ENCODE results near the gene SMG6.

GRCh38 chr17:2227025-2227699, 76.4 kb downstream of the SMG6 start:
- no peak for TF ChIP-seq POLR2AphosphoS5 (IDR thresholded peaks at IDR 0.05)
- TF ChIP-seq CTCF (IDR thresholded peaks at IDR 0.05) = no peak
- TF ChIP-seq EP300 (IDR thresholded peaks at IDR 0.05) = no peak
- no peak for TF ChIP-seq POLR2A (IDR thresholded peaks at IDR 0.05)
